ENCODE data around the gene CD164L2. TPM values are rescaled to one million over a fixed set of nuclear protein-coding genes. Genes with fewer than 3 reads are reported as not detected.

CD164L2 gene
- total RNA-seq, 2 donors from 2014 or later, result 1.6 to 1.8 TPM

DNA sequence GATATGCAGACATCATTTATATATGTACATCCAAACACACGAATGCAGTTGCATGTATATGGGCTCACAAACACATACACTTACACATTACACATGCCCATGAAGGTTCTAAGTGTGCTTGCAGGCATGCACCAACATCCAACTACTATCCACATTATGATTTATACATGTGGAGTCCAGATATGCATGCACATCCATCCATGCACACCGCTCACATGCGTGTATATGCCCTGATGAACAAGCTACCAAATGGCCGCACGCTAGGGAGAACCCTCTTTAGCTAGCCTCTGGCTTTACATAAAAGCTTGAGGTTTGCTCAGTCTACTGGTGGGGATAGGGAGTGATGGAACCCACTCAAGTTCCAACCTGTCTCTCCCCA lies 17.8 kb upstream of the CD164L2 start:
- Histone ChIP-seq H3K4me3 (ENCODE audit: low read length) (no peak overlapping the region), H3K27me3 (ENCODE audit: control insufficient read depth, insufficient read depth, low read length, poor library complexity, severe bottlenecking) (no peaks in the 10 kb centered on the region), H3K36me3 (ENCODE audit: control insufficient read depth, insufficient read depth, low read length) (no peaks in the 10 kb centered on the region), H3K9ac (ENCODE audit: extremely low read depth, low read length, poor library complexity, severe bottlenecking) (no peak overlapping the region), H3K4me1 (ENCODE audit: control insufficient read depth, insufficient read depth, low read length) (peaks cover 23% of the 10 kb centered on the region), H3K27ac (ENCODE audit: low read depth, low read length) (no peak overlapping the region), H3K9me3 (ENCODE audit: control insufficient read depth, low read length) (no peaks in the 10 kb centered on the region)
- H3K4me1 Mint-ChIP-seq, result peaks cover 60% of the 10 kb centered on the region
- no peaks in the 10 kb centered on the region for H3K9me3 Mint-ChIP-seq
- TF ChIP-seq, protein P1, sequence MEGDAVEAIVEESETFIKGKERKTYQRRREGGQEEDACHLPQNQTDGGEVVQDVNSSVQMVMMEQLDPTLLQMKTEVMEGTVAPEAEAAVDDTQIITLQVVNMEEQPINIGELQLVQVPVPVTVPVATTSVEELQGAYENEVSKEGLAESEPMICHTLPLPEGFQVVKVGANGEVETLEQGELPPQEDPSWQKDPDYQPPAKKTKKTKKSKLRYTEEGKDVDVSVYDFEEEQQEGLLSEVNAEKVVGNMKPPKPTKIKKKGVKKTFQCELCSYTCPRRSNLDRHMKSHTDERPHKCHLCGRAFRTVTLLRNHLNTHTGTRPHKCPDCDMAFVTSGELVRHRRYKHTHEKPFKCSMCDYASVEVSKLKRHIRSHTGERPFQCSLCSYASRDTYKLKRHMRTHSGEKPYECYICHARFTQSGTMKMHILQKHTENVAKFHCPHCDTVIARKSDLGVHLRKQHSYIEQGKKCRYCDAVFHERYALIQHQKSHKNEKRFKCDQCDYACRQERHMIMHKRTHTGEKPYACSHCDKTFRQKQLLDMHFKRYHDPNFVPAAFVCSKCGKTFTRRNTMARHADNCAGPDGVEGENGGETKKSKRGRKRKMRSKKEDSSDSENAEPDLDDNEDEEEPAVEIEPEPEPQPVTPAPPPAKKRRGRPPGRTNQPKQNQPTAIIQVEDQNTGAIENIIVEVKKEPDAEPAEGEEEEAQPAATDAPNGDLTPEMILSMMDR (conservative IDR thresholded peaks at IDR 0.05), result no peak
- DNase-seq, result no peak
- H3K36me3 Mint-ChIP-seq (ENCODE audit: low read depth), result no peaks in the 10 kb centered on the region
- H3K27ac Mint-ChIP-seq, result no peak overlapping the region
- no peaks in the 10 kb centered on the region for H3K27me3 Mint-ChIP-seq (ENCODE audit: insufficient read depth)
- 97% methylated on average over 5 of the region's 5 CpGs for WGBS, 2 experiments (ENCODE audit: insufficient coverage in 1 of 2, insufficient read length in 1 of 2)
- H3K4me3 Mint-ChIP-seq, result no peak overlapping the region

- Mint-ChIP-seq H3K36me3 (ENCODE audit: low read depth) (no peaks in the 10 kb centered on the region), H3K4me1 (peaks cover 57% of the 10 kb centered on the region), H3K27me3 (ENCODE audit: insufficient read depth) (no peaks in the 10 kb centered on the region), H3K27ac (peak overlapping the region; percentile 16), H3K4me3 (no peak overlapping the region), H3K9me3 (no peaks in the 10 kb centered on the region)
- Histone ChIP-seq H3K4me1 (ENCODE audit: control insufficient read depth, insufficient read depth, low read length) (peaks cover 22% of the 10 kb centered on the region), H3K9ac (ENCODE audit: extremely low read depth, low read length, poor library complexity, severe bottlenecking) (no peak overlapping the region), H3K9me3 (ENCODE audit: control insufficient read depth, low read length) (no peaks in the 10 kb centered on the region), H3K4me3 (ENCODE audit: low read length) (no peak overlapping the region), H3K27me3 (ENCODE audit: control insufficient read depth, insufficient read depth, low read length, poor library complexity, severe bottlenecking) (no peaks in the 10 kb centered on the region), H3K36me3 (ENCODE audit: control insufficient read depth, insufficient read depth, low read length) (no peaks in the 10 kb centered on the region), H3K27ac (ENCODE audit: low read depth, low read length) (no peak overlapping the region)
- TF ChIP-seq, protein P1 (conservative IDR thresholded peaks at IDR 0.05), result no peak
- 73 to 74% methylated on average over 10 to 13 of the region's 13 CpGs for WGBS, 2 experiments (ENCODE audit: insufficient coverage in 1 of 2, insufficient read length in 1 of 2)
- DNase-seq, result peak; percentile 67
Observed at GRCh38 chr1:27400082-27400962, 17.2 kb upstream of the CD164L2 start.

DNA sequence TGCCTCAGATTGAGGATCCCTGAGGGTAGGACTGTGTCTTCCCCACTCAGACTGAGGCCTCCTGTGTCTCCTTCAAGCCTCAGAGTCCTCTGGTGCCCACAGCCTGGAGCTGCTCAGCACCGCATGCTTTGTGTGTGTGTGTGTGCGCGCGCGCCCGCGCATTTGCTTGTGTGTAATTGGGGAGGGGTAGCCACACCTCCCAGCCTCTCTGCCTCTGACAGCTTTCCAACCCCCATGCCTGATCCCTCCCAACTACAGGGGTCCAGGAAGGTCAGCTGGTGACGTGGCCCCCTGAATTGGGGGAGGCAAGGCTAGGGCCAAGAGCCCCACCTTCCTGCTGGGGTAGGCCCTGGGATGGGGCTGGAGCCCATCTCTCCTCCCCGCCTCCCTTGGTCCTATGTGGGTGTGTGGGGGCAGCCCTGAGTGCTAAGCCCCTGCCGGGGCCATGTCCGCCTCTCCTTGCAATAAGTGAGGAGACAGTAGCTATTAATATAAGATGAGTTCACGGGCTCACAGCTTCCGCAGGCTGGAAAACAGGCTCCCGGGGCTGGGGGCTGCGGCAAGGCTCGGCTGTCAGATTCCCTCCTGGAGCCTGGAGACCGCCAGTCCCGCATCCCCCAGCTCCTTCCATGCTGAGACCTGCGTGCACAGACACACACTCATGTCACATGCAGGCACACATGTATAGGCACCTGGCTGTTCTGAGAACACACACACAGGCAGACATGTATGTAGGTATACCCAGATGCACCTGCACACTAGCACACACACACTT lies 16.3 kb upstream of the CD164L2 start:
- DNase-seq, result peak; percentile 68

More for the DNA sequence above, 16.3 kb upstream of the CD164L2 start:
- TF ChIP-seq, protein P1 (conservative IDR thresholded peaks at IDR 0.05), result no peak
- Histone ChIP-seq H3K4me1 (ENCODE audit: control insufficient read depth, insufficient read depth, low read length) (peaks cover 14% of the 10 kb centered on the region), H3K9me3 (ENCODE audit: control insufficient read depth, low read length) (no peaks in the 10 kb centered on the region), H3K9ac (ENCODE audit: extremely low read depth, low read length, poor library complexity, severe bottlenecking) (no peak overlapping the region), H3K27me3 (ENCODE audit: control insufficient read depth, insufficient read depth, low read length, poor library complexity, severe bottlenecking) (no peaks in the 10 kb centered on the region), H3K4me3 (ENCODE audit: low read length) (no peak overlapping the region), H3K27ac (ENCODE audit: low read depth, low read length) (peak overlapping the region; percentile 59), H3K36me3 (ENCODE audit: control insufficient read depth, insufficient read depth, low read length) (no peaks in the 10 kb centered on the region)
- peaks cover 50% of the 10 kb centered on the region for H3K4me1 Mint-ChIP-seq
- H3K9me3 Mint-ChIP-seq, result no peaks in the 10 kb centered on the region
- no peaks in the 10 kb centered on the region for H3K27me3 Mint-ChIP-seq (ENCODE audit: insufficient read depth)
- 90 to 97% methylated on average over 6 to 13 of the region's 19 CpGs for WGBS, 2 experiments (ENCODE audit: insufficient coverage in 1 of 2, insufficient read length in 1 of 2)
- no peaks in the 10 kb centered on the region for H3K36me3 Mint-ChIP-seq (ENCODE audit: low read depth)
- no peak overlapping the region for H3K4me3 Mint-ChIP-seq
- H3K27ac Mint-ChIP-seq, result peak overlapping the region; percentile 66

Measured in endodermal cell (in vitro differentiated cells).